DND-41 (cell line): ENCODE results near the gene CEMIP2.

Experiments used
- ATAC-seq: fragments of 200-7000 bp; cut with Tn5 transposase; 3 replicates; pipeline ENCODE4 v1.9.1; 2021; ENCODE audit warnings: low read depth; ENCODE audit not compliant: insufficient read depth
- DNase-seq: peaks from one replicate; pipeline ENCODE4 v3.0.0-alpha.2; 2020
- H2AFZ ChIP-seq: 2 replicates; pipeline ENCODE4 v1.6.0; 2012; ENCODE audit warnings: low read depth, low read length
- H3K27ac ChIP-seq: 2 replicates; pipeline ENCODE4 v1.5.1; 2012; ENCODE audit warnings: low read length, inconsistent platforms
- H3K27me3 ChIP-seq: fragments of 200-600 bp; sonication (generic); 2 replicates; pipeline ENCODE4 v1.6.0; 2012; ENCODE audit warnings: low read length, mild to moderate bottlenecking, inconsistent platforms; ENCODE audit not compliant: insufficient read depth, poor library complexity
- H3K36me3 ChIP-seq: 2 replicates; pipeline ENCODE4 v1.5.1; 2012; ENCODE audit warnings: low read length, inconsistent platforms; ENCODE audit not compliant: insufficient read depth
- H3K4me1 ChIP-seq: 2 replicates; pipeline ENCODE4 v1.5.1; 2012; ENCODE audit warnings: mild to moderate bottlenecking, low read length; ENCODE audit not compliant: insufficient read depth
- H3K4me2 ChIP-seq: 2 replicates; pipeline ENCODE4 v1.6.0; 2012; ENCODE audit warnings: mild to moderate bottlenecking, moderate library complexity, low read length, inconsistent platforms; ENCODE audit not compliant: insufficient read depth
- H3K4me3 ChIP-seq, 2 experiments: fragments of 200-600 bp in 1 of 2; shearing (Covaris generic) in 1 of 2; 2 replicates each; pipeline ENCODE4 v1.5.1; 2012 to 2016; ENCODE audit warnings: inconsistent platforms in 2 of 2, low read length in 2 of 2, mild to moderate bottlenecking in 2 of 2, low read depth in 1 of 2, moderate library complexity in 1 of 2
- H3K79me2 ChIP-seq: 2 replicates; pipeline ENCODE4 v1.6.0; 2012; ENCODE audit warnings: low read length, inconsistent platforms; ENCODE audit not compliant: insufficient read depth
- H3K9ac ChIP-seq: 2 replicates; pipeline ENCODE4 v1.6.0; 2012; ENCODE audit warnings: low read depth, mild to moderate bottlenecking, inconsistent platforms, low read length, moderate library complexity
- H3K9me3 ChIP-seq: 2 replicates; pipeline ENCODE4 v1.5.1; 2012; ENCODE audit warnings: low read length, moderate library complexity, mild to moderate bottlenecking, inconsistent platforms; ENCODE audit not compliant: insufficient read depth, severe bottlenecking
- H4K20me1 ChIP-seq: 2 replicates; pipeline ENCODE4 v1.6.0; 2012; ENCODE audit warnings: low read length; ENCODE audit not compliant: insufficient read depth
- EZH2 ChIP-seq: IDR thresholded peaks from 3 replicates; pipeline ENCODE4 v1.6.1; 2012; ENCODE audit warnings: borderline replicate concordance, low read depth, mild to moderate bottlenecking, moderate library complexity, low read length, inconsistent platforms; ENCODE audit not compliant: severe bottlenecking
- TF ChIP-seq, protein P1 (sequence below): IDR thresholded peaks from 2 replicates; pipeline ENCODE4 v1.5.1; 2012; ENCODE audit warnings: borderline replicate concordance, low read length, moderate library complexity, mild to moderate bottlenecking; ENCODE audit not compliant: poor library complexity, severe bottlenecking; ENCODE audit errors: extremely low read depth

The CEMIP2 gene

GRCh38 chr9:71801826-71802225 lies 33.5 kb upstream of the CEMIP2 start:
- Histone ChIP-seq H3K4me2 (no peak overlapping the region), H2AFZ (no peak overlapping the region), H3K27ac (no peak overlapping the region), H3K36me3 (no peaks in the 10 kb centered on the region), H3K79me2 (no peaks in the 10 kb centered on the region), H3K27me3 (no peaks in the 10 kb centered on the region), H3K4me1 (peaks cover 3% of the 10 kb centered on the region), H4K20me1 (no peaks in the 10 kb centered on the region), H3K9me3 (no peaks in the 10 kb centered on the region), H3K4me3 (no peak overlapping the region), H3K9ac (no peak overlapping the region)
- no peak for DNase-seq
- no peak for TF ChIP-seq EZH2
- TF ChIP-seq, protein P1, sequence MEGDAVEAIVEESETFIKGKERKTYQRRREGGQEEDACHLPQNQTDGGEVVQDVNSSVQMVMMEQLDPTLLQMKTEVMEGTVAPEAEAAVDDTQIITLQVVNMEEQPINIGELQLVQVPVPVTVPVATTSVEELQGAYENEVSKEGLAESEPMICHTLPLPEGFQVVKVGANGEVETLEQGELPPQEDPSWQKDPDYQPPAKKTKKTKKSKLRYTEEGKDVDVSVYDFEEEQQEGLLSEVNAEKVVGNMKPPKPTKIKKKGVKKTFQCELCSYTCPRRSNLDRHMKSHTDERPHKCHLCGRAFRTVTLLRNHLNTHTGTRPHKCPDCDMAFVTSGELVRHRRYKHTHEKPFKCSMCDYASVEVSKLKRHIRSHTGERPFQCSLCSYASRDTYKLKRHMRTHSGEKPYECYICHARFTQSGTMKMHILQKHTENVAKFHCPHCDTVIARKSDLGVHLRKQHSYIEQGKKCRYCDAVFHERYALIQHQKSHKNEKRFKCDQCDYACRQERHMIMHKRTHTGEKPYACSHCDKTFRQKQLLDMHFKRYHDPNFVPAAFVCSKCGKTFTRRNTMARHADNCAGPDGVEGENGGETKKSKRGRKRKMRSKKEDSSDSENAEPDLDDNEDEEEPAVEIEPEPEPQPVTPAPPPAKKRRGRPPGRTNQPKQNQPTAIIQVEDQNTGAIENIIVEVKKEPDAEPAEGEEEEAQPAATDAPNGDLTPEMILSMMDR: no peak
- ATAC-seq: no peak

- H4K20me1 ChIP-seq: no peaks in the 10 kb centered on the region
- TF ChIP-seq, protein P1: no peak
- TF ChIP-seq EZH2: no peak
- H3K9me3 ChIP-seq: no peaks in the 10 kb centered on the region
- no peak overlapping the region for H3K4me2 ChIP-seq
- peaks cover 31% of the 10 kb centered on the region for H3K4me1 ChIP-seq
- H3K79me2 ChIP-seq: no peaks in the 10 kb centered on the region
- ATAC-seq: no peak
- H3K36me3 ChIP-seq: no peaks in the 10 kb centered on the region
- H3K27ac ChIP-seq: no peak overlapping the region
- no peaks in the 10 kb centered on the region for H3K27me3 ChIP-seq
- H2AFZ ChIP-seq: no peak overlapping the region
- DNase-seq: no peak
- no peak overlapping the region for H3K4me3 ChIP-seq
- no peak overlapping the region for H3K9ac ChIP-seq
Measured at GRCh38 chr9:71797266-71797665, 29.0 kb upstream of the CEMIP2 start.

DNA sequence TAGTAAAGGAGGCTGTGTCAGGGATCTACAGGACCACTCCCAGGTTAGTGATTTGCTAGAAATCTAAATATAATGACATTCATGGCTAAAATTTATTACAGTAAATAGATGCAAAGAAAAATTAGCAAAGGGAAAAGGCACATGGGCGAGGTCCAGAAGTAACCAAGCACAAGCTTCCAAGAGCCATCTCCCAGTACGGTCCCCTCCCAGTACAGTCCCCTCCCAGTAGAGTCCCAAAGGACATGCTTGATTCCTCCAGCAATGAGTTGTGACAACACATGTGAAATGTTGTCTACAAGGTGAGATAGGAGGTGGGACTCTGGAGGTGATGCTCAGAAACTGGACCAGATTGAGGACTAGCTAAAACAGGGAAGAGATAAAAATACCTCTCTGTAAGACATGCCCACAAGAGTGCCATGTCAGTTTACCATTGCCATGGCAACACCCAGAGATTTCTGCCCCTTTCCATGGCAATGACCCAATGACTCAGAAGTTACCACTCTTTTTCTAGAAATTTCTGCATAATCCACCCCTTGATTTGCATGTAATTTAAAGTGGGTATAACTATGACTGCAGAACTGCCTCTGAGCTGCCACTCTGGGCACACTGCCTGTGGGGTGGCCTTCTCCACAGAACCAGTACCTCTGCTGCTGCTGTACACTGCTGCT lies 27.9 kb upstream of the CEMIP2 start:
- ATAC-seq: no peak
- TF ChIP-seq, protein P1: no peak
- no peak for TF ChIP-seq EZH2
- H3K36me3 ChIP-seq: no peaks in the 10 kb centered on the region
- H4K20me1 ChIP-seq: no peaks in the 10 kb centered on the region
- H2AFZ ChIP-seq: no peak overlapping the region
- no peaks in the 10 kb centered on the region for H3K27me3 ChIP-seq
- no peaks in the 10 kb centered on the region for H3K79me2 ChIP-seq
- H3K4me1 ChIP-seq: peaks cover 31% of the 10 kb centered on the region
- peak overlapping the region; percentile 85 for H3K27ac ChIP-seq
- H3K4me2 ChIP-seq: 0 out of 2 replicates have a peak overlapping the region, but pooled peaks have one; percentile 57
- DNase-seq: no peak
- H3K9me3 ChIP-seq: no peaks in the 10 kb centered on the region
- H3K4me3 ChIP-seq: no peak overlapping the region
- H3K9ac ChIP-seq: peak overlapping the region; percentile 22; the same call in 1 of the 2 replicates
